Measurements from ENCODE around the gene CDK2AP2. TPM values are rescaled to one million over a fixed set of nuclear protein-coding genes. Genes with fewer than 3 reads are reported as not detected.

CDK2AP2 gene
- total and polyA plus RNA-seq, 9 of the 15 experiments (the other 6 are each of a cell fraction or from before 2014, with no cell fraction given), result 4.4 to 47.4 (median 21.7) TPM

DNA sequence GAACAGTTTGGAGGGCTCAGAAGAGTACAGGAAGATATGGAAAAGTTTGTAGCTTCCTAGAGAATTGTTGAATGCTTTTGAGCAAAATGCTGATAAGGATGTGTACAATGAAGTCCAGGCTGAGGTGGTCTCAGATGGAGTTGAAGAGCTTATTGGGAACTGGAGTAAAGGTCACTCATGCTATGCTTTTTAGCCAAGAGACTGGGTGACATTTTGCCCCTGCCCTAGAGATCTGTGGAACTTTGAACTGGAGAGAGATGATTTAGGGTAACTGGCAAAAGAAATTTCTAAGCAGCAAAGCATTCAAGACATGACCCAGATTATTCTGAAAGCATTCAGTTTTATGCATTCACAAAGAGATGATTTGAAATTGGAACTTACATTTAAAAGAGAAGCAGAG, 43.2 kb upstream of the CDK2AP2 start (continued):
- TF ChIP-seq, protein P1, sequence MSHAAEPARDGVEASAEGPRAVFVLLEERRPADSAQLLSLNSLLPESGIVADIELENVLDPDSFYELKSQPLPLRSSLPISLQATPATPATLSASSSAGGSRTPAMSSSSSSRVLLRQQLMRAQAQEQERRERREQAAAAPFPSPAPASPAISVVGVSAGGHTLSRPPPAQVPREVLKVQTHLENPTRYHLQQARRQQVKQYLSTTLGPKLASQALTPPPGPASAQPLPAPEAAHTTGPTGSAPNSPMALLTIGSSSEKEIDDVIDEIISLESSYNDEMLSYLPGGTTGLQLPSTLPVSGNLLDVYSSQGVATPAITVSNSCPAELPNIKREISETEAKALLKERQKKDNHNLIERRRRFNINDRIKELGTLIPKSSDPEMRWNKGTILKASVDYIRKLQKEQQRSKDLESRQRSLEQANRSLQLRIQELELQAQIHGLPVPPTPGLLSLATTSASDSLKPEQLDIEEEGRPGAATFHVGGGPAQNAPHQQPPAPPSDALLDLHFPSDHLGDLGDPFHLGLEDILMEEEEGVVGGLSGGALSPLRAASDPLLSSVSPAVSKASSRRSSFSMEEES (CRISPR knock-in tag; IDR thresholded peaks at IDR 0.05), result no peak
- no peak for TF ChIP-seq IFI16 (CRISPR knock-in tag; IDR thresholded peaks at IDR 0.05)
- TF ChIP-seq, protein P2, sequence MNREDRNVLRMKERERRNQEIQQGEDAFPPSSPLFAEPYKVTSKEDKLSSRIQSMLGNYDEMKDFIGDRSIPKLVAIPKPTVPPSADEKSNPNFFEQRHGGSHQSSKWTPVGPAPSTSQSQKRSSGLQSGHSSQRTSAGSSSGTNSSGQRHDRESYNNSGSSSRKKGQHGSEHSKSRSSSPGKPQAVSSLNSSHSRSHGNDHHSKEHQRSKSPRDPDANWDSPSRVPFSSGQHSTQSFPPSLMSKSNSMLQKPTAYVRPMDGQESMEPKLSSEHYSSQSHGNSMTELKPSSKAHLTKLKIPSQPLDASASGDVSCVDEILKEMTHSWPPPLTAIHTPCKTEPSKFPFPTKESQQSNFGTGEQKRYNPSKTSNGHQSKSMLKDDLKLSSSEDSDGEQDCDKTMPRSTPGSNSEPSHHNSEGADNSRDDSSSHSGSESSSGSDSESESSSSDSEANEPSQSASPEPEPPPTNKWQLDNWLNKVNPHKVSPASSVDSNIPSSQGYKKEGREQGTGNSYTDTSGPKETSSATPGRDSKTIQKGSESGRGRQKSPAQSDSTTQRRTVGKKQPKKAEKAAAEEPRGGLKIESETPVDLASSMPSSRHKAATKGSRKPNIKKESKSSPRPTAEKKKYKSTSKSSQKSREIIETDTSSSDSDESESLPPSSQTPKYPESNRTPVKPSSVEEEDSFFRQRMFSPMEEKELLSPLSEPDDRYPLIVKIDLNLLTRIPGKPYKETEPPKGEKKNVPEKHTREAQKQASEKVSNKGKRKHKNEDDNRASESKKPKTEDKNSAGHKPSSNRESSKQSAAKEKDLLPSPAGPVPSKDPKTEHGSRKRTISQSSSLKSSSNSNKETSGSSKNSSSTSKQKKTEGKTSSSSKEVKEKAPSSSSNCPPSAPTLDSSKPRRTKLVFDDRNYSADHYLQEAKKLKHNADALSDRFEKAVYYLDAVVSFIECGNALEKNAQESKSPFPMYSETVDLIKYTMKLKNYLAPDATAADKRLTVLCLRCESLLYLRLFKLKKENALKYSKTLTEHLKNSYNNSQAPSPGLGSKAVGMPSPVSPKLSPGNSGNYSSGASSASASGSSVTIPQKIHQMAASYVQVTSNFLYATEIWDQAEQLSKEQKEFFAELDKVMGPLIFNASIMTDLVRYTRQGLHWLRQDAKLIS (CRISPR knock-in tag; IDR thresholded peaks at IDR 0.05), result no peak
- TF ChIP-seq, protein P3, sequence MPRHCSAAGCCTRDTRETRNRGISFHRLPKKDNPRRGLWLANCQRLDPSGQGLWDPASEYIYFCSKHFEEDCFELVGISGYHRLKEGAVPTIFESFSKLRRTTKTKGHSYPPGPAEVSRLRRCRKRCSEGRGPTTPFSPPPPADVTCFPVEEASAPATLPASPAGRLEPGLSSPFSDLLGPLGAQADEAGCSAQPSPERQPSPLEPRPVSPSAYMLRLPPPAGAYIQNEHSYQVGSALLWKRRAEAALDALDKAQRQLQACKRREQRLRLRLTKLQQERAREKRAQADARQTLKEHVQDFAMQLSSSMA (CRISPR knock-in tag; IDR thresholded peaks at IDR 0.05), result no peak
- TF ChIP-seq XRCC4 (IDR thresholded peaks at IDR 0.05; ENCODE audit: extremely low read depth, insufficient read depth, insufficient read length), result no peak
- no peak for TF ChIP-seq TEAD2 (tag; IDR thresholded peaks at IDR 0.05)
- TF ChIP-seq ZNF140 (CRISPR knock-in tag; IDR thresholded peaks at IDR 0.05), result no peak
- TF ChIP-seq ARNT (IDR thresholded peaks at IDR 0.05), result no peak
- TF ChIP-seq, protein P4, sequence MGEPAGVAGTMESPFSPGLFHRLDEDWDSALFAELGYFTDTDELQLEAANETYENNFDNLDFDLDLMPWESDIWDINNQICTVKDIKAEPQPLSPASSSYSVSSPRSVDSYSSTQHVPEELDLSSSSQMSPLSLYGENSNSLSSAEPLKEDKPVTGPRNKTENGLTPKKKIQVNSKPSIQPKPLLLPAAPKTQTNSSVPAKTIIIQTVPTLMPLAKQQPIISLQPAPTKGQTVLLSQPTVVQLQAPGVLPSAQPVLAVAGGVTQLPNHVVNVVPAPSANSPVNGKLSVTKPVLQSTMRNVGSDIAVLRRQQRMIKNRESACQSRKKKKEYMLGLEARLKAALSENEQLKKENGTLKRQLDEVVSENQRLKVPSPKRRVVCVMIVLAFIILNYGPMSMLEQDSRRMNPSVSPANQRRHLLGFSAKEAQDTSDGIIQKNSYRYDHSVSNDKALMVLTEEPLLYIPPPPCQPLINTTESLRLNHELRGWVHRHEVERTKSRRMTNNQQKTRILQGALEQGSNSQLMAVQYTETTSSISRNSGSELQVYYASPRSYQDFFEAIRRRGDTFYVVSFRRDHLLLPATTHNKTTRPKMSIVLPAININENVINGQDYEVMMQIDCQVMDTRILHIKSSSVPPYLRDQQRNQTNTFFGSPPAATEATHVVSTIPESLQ (CRISPR knock-in tag; IDR thresholded peaks at IDR 0.05), result no peak
- no peak for TF ChIP-seq DPF2 (IDR thresholded peaks at IDR 0.05)
- TF ChIP-seq WHSC1 (IDR thresholded peaks at IDR 0.05; ENCODE audit: low read length), result no peak
- TF ChIP-seq TCFL5 (CRISPR knock-in tag; conservative IDR thresholded peaks at IDR 0.05), result no peak
